ENCODE results near the gene DNAH6. TPM values are rescaled to one million over a fixed set of nuclear protein-coding genes. Genes with fewer than 3 reads are reported as not detected.
"Not testable (repeated sequence)": the region's sequence is repeated elsewhere in the genome, so short reads cannot be mapped to it uniquely, and the experiment has no call there.

Gene DNAH6
- total RNA-seq, 4 donors from 2014 or later: 0.16 to 1.2 (median 0.47) TPM

GRCh38 chr2:84550916-84551315 lies 34.6 kb downstream of the DNAH6 start:
- Histone ChIP-seq H3K27ac (no peak overlapping the region), H3K4me3 (no peak overlapping the region), H3K36me3 (no peaks in the 10 kb centered on the region), H3K9me3 (no peaks in the 10 kb centered on the region), H3K27me3 (no peaks in the 10 kb centered on the region), H3K4me1 (no peaks in the 10 kb centered on the region)
- DNase-seq (ENCODE audit: low spot score in 2 of 2): no peak
- TF ChIP-seq EP300 (IDR thresholded peaks at IDR 0.05): no peak
- no peak for TF ChIP-seq POLR2AphosphoS5 (IDR thresholded peaks at IDR 0.05)
- TF ChIP-seq, protein P1, sequence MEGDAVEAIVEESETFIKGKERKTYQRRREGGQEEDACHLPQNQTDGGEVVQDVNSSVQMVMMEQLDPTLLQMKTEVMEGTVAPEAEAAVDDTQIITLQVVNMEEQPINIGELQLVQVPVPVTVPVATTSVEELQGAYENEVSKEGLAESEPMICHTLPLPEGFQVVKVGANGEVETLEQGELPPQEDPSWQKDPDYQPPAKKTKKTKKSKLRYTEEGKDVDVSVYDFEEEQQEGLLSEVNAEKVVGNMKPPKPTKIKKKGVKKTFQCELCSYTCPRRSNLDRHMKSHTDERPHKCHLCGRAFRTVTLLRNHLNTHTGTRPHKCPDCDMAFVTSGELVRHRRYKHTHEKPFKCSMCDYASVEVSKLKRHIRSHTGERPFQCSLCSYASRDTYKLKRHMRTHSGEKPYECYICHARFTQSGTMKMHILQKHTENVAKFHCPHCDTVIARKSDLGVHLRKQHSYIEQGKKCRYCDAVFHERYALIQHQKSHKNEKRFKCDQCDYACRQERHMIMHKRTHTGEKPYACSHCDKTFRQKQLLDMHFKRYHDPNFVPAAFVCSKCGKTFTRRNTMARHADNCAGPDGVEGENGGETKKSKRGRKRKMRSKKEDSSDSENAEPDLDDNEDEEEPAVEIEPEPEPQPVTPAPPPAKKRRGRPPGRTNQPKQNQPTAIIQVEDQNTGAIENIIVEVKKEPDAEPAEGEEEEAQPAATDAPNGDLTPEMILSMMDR (IDR thresholded peaks at IDR 0.05): no peak
- no peak for TF ChIP-seq POLR2A (IDR thresholded peaks at IDR 0.05)
- 62% methylated on average over 1 of the region's 1 CpG for WGBS

- not testable (repeated sequence) for H3K9me3 ChIP-seq; H3K36me3 ChIP-seq; H3K4me3 ChIP-seq; DNase-seq (ENCODE audit: low spot score in 2 of 2); H3K27ac ChIP-seq; H3K27me3 ChIP-seq; H3K4me1 ChIP-seq
- 90% methylated on average over 6 of the region's 6 CpGs for WGBS
Observed at GRCh38 chr2:84551526-84551925, 35.2 kb downstream of the DNAH6 start.

- Histone ChIP-seq H3K4me3 (no peak overlapping the region), H3K27ac (no peak overlapping the region), H3K4me1 (no peaks in the 10 kb centered on the region), H3K36me3 (no peaks in the 10 kb centered on the region), H3K9me3 (peaks cover 12% of the 10 kb centered on the region), H3K27me3 (no peaks in the 10 kb centered on the region)
- 87% methylated on average over 3 of the region's 3 CpGs for WGBS
- DNase-seq (ENCODE audit: low spot score in 2 of 2): no peak
- no peak for TF ChIP-seq POLR2A (IDR thresholded peaks at IDR 0.05)
- TF ChIP-seq, protein P1 (IDR thresholded peaks at IDR 0.05): no peak
- no peak for TF ChIP-seq POLR2AphosphoS5 (IDR thresholded peaks at IDR 0.05)
- TF ChIP-seq EP300 (IDR thresholded peaks at IDR 0.05): no peak
Observed at GRCh38 chr2:84556190-84556589, 39.9 kb downstream of the DNAH6 start.

DNA sequence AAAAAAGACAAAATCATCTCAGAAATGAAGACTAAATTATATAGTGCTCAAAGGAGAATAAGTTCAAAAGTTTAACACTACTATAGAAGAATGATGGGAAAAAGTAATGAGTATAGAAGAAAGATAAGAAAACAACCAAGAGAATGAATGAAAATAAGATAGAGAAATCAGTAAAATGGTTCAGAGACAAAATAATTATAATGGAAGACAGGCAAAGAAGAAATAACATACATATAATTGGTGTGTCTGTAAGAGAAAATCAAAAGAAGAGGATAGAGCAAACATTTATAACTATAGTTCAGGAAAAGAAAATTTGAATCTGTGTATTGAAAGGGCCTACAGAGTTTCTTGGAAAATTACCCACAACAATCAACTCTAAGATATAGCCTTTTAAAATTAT lies 43.5 kb downstream of the DNAH6 start:
- no peak overlapping the region for H3K27ac ChIP-seq
- H3K4me1 ChIP-seq: no peaks in the 10 kb centered on the region
- TF ChIP-seq POLR2AphosphoS5 (IDR thresholded peaks at IDR 0.05): no peak
- TF ChIP-seq POLR2A (IDR thresholded peaks at IDR 0.05): no peak
- no peak for TF ChIP-seq EP300 (IDR thresholded peaks at IDR 0.05)
- TF ChIP-seq, protein P1 (IDR thresholded peaks at IDR 0.05): no peak
- no peak for DNase-seq (ENCODE audit: low spot score in 2 of 2)
- no peaks in the 10 kb centered on the region for H3K27me3 ChIP-seq
- no peak overlapping the region for H3K4me3 ChIP-seq
- peaks cover 17% of the 10 kb centered on the region for H3K9me3 ChIP-seq
- no peaks in the 10 kb centered on the region for H3K36me3 ChIP-seq

DNA sequence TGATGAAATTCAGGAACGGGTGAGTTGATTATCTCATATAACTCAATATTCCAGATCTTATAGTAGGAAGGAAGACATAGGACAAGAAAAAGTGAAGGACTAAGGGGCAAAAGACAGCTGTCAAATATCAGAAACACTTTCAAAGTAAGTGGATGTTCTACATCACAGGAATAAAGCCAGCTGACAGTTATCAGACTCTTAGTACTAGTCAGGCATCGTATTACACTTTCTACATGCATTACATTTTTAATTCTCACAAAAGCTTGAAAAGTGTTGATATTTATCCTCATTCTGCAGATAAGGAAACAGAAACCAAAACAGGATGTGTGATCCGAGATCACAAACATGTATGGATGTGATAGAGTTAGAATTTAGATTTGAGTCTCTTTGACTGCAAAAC lies 63.4 kb downstream of the DNAH6 start:
- H3K27me3 ChIP-seq: no peaks in the 10 kb centered on the region
- no peaks in the 10 kb centered on the region for H3K4me1 ChIP-seq
- no peak overlapping the region for H3K27ac ChIP-seq
- no peaks in the 10 kb centered on the region for H3K9me3 ChIP-seq
- DNase-seq (ENCODE audit: low spot score in 2 of 2): no peak
- TF ChIP-seq, protein P1 (IDR thresholded peaks at IDR 0.05): no peak
- no peak for TF ChIP-seq POLR2AphosphoS5 (IDR thresholded peaks at IDR 0.05)
- no peak for TF ChIP-seq POLR2A (IDR thresholded peaks at IDR 0.05)
- TF ChIP-seq EP300 (IDR thresholded peaks at IDR 0.05): no peak
- 77% methylated on average over 3 of the region's 3 CpGs for WGBS
- no peak overlapping the region for H3K4me3 ChIP-seq
- no peaks in the 10 kb centered on the region for H3K36me3 ChIP-seq

DNA sequence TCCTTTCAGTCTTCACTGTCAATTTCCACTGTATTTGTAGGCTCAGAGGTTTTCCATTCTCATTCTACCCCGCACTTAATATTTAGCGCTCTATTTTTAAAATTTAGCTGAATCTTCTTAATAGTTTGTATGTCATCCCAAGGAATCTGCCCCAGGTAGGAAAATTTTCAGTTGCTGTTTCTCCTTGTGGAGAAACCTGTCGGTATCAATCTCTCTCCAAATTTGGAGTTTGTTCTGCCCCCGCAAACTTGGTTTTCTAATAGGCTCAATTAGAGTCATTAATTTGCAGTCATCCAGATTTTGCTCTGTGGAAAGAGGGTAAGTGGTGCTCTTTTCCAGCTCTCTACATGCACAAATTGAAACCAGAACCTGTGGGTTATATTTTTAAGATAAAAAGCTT lies 87.6 kb downstream of the DNAH6 start:
- Histone ChIP-seq H3K9me3 (no peaks in the 10 kb centered on the region), H3K4me1 (no peaks in the 10 kb centered on the region), H3K27ac (no peak overlapping the region), H3K36me3 (no peaks in the 10 kb centered on the region), H3K4me3 (no peak overlapping the region), H3K27me3 (no peaks in the 10 kb centered on the region)
- WGBS: 98% methylated on average over 4 of the region's 4 CpGs
- TF ChIP-seq, protein P1 (IDR thresholded peaks at IDR 0.05): no peak
- TF ChIP-seq EP300 (IDR thresholded peaks at IDR 0.05) (no peak), POLR2A (IDR thresholded peaks at IDR 0.05) (no peak), POLR2AphosphoS5 (IDR thresholded peaks at IDR 0.05) (no peak)
- DNase-seq (ENCODE audit: low spot score in 2 of 2): no peak
